EL (cell line): Measurements from ENCODE around the gene PEF1.
"Not testable (repeated sequence)": the region's sequence is repeated elsewhere in the genome, so short reads cannot be mapped to it uniquely, and the experiment has no call there.

Experiments
- DNase-seq: peaks from one replicate; pipeline ENCODE4 v3.0.0-alpha.2; 2016

Gene PEF1

GRCh38 chr1:31602081-31602480 lies 42.6 kb downstream of the PEF1 start:
- DNase-seq = no peak

DNA sequence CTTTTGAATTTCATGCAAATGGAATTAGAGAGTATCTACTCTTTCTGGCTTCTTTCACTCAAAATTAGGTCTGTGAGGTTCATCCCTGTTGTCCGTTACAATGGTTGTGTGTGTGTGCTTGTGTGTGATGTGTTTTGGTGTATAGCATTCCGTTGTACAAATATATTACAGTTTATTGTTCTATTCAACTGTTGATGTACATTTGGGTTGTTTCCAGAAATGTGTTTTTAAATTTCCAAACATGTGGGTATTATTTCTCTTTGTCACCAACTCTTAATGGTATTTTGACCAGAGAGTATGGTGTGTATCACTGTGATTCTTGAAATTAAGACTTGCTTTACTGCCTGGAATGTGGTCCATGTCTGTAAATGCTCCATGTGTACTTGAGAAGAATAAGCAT lies 44.0 kb downstream of the PEF1 start:
- no peak for DNase-seq

GRCh38 chr1:31598980-31599379 lies 45.7 kb downstream of the PEF1 start:
- no peak for DNase-seq

GRCh38 chr1:31596737-31597097 lies 48.0 kb downstream of the PEF1 start:
- no peak for DNase-seq

- DNase-seq = no peak
Observed at GRCh38 chr1:31595836-31596736, 48.6 kb downstream of the PEF1 start.

DNA sequence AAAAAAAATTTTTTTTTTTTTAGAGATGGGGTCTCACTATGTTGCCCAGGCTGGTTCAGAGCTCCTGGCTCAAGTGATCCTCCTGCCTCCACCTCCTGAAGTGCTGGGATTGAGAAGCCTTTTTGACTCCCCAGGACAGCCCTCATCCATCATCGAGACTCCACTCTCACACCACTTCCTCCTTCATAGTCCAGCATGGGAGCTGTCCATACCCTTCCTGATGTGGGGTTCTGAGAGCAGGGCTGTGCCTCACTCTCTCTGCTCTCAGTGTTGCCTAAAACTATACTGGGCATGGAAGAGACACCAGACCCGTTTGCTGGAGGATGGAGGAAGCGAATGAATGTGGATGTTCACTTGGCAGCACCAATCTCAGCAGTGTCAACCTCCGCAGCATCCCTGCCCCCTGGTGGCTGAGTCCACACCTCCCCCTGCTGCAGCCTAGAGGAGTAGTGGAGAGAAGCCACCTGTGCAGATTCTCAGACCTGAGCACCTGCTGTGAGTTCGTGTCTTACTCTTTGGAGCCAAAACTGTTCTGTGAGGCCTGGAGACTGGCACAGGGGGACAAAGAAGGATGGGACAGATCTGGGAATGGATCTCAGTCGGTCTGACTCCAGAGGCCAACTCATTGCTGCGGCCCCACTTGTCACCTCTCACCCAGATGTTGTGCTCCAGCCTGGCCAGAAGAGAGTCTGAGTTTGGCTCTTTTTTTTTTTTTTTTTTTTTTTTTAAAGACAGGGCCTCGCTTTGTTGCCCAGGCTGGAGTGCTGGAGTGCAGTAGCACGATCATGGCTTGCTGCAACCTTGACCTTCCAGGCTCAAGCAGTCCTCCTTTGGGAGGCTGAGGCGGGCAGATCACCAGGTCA lies 50.7 kb downstream of the PEF1 start:
- peak; percentile 72 for DNase-seq

DNA sequence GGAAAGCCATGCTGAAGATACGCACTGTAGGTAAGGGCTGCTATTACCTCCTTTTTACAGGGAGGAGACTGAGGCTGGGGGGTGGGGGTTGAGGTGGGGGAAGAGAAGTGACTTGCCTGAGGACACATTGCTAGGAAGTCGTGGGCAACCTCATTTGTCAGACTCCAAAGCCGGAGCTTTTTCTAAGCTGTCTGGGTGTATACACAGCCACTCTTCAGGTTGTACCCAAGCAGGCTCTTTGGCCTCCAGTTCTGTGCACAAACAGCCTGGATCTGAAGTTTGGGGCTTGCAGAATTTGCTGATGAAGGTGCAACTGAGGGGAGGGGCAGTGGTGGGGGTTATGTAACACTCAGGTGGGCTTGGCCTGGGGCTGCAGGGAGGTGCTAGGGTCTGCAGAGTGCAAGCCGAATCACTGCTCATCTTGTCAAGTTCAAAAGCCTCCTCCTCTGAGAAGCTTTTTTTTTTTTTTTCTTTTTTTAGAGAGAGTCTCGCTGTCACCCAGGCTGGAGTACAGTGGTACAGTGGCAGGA lies 51.5 kb downstream of the PEF1 start:
- DNase-seq = no peak

DNA sequence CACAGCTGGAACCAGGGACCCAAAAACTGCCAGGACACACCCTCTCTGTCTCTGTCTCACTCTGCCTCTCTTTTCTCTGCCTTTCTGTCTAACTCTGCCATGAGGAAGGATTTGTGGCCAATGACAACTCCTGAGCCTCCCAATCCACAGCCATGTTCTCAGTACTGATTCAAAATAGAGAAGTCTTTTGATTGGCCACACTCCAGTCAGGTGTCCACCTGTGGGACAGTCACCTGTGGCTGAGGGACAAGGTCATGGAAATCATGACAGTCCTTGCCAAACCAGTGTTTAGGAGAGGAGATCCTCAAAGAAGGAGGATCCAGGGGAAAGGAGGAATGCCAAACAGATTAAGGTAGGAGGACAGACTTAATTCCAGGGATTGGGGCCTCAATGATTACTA lies 52.5 kb downstream of the PEF1 start:
- no peak for DNase-seq

DNA sequence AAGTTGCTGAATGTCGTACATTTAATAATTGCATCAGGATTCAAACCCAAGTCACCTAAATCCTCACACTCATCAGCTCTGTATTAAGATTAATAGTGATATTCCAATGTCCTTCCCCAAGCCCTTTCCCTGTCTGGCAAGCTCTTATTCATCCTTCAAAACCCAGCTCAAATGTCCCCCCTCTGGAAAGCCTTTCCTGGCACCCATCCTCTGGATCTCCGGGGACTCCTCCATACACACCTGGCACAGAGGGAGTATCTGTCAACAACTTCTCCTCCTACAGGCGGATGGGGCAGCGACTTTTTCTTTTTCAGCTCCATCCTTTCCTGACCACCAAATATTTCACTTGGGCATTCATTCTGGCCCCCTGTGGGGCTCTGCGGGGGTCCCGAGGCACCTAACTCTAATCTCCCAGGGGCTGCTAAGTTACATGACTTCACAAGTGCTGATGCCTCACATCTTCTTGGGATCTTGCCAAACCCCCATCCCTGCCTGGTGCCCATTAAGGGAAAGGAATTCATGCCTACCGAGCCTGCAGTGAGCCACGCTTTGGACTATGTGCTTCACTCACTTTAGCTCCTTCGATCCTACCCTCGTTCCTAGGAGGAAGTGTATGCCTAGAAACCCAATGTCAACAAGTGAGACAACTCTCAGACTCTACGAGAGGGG lies 53.1 kb downstream of the PEF1 start:
- peak; percentile 78 for DNase-seq

DNA sequence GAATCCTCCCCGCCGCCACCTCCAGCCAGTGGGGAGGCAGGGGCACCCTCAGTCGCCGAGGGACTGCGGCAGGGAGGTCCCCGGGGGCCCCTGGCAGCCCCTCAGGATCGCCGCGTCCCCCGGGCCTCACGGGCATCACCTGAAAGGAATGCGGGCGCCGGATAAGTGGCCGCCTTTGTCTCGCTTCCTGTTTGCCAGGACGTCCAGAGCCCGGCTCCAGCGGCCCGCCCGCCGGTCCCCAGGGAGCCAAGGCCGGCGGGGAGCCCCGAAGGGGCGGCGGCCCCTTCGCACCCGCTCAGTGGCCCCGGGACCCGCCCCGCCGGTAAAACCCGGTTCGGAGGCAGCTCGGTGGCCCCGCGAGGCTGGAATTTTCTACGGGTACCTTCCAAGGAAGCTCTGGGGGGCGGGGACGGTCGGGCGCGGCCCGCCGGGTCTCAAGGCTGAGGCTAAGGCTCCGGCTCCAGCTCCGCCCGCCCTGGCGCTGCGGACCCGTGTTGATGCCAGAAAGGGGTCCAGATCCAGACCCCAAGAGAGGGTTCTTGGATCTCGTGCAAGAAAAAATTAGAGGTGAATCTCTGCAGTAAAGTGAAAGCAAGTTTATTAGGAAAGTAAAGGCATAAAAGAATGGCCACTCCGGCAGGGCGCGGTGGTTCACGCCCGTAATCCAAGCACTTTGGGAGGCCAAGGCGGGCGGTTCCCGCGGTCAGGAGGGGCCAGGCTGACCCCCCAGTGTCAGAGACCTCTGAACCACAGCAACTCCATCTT lies 55.7 kb downstream of the PEF1 start:
- DNase-seq = no peak

- no peak for DNase-seq
Observed at GRCh38 chr1:31587720-31588423, 56.8 kb downstream of the PEF1 start.

GRCh38 chr1:31587328-31587699 lies 57.4 kb downstream of the PEF1 start:
- not testable (repeated sequence) for DNase-seq

GRCh38 chr1:31586376-31587327 lies 58.0 kb downstream of the PEF1 start:
- no peak for DNase-seq

DNA sequence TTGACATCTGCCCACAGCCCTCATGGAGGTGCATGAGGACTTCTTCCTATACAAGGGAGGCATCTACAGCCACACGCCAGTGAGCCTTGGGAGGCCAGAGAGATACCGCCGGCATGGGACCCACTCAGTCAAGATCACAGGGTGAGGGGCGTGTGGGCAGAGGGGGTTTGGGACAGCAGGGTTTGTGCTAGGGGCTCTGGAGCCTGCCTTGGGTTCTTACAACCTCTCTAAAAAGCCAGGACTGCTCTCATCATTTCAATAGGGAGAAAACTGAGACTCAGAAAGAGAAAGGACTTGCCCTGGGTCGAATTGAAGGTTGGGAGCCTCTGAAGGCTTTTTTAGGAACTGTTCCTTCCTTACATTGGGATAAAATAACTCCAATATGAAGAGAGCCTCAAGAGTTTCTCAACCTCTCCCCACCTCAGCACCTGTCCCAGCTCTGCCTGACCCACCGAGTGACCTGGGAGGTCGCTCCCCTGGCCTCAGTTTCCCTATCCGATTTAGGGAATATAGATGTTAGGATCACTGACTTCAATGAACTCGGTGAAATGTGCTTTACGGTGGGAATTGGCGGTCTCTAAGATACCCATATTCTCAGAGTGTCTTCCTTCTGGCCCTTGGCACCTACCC lies 58.8 kb downstream of the PEF1 start:
- DNase-seq = no peak

DNA sequence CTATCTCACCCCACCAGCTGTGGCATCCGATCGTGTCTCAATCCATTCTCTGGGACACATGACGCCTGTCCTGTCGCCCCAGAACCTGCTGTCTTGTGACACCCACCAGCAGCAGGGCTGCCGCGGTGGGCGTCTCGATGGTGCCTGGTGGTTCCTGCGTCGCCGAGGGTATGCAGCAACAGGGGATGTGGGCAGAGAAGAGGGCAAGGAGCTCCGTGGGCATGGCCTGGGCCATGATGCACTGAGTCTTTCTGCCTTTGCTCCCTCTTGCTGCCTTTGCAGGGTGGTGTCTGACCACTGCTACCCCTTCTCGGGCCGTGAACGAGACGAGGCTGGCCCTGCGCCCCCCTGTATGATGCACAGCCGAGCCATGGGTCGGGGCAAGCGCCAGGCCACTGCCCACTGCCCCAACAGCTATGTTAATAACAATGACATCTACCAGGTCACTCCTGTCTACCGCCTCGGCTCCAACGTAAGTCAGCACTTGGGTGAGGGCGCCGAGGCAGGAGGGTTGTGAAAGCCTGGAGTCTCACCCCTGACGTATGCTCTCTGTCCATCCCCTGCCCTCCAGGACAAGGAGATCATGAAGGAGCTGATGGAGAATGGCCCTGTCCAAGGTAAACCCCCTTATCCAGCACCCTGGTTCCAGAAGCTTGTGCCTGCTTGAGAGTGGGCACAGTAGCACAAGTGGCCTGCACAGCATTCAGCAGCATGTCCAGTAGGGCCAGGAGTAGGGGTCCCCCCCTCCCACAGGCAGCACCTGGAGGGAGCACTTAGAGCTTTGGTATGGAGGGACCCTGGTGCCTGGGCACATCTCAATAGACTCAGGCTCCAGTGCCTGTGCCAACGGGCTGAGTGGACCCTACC lies 59.6 kb downstream of the PEF1 start:
- DNase-seq = no peak

- peak; percentile 73 for DNase-seq
Observed at GRCh38 chr1:31583995-31584868, 60.4 kb downstream of the PEF1 start.

GRCh38 chr1:31583082-31583994 lies 61.3 kb downstream of the PEF1 start:
- no peak for DNase-seq
